ENCODE measurements around the gene CDC37L1.

GRCh38 chr9:4718911-4719310 lies 39.5 kb downstream of the CDC37L1 start:
- TF ChIP-seq CTCF (IDR thresholded peaks at IDR 0.05) (no peak), POLR2AphosphoS5 (IDR thresholded peaks at IDR 0.05; ENCODE audit: insufficient read depth in 1 of 2, low read depth in 1 of 2) (no peak), POLR2A (IDR thresholded peaks at IDR 0.05) (no peak)

Data from vagina (tissue), 2 donors.